ENCODE measurements around the gene LYRM9. TPM values are rescaled to one million over a fixed set of nuclear protein-coding genes. Genes with fewer than 3 reads are reported as not detected.

LYRM9 gene
- total RNA-seq, 5 donors from 2014 or later (not counting 1 experiment from before 2014, with no cell fraction given): 11.7 to 19.2 (median 14.2) TPM

DNA sequence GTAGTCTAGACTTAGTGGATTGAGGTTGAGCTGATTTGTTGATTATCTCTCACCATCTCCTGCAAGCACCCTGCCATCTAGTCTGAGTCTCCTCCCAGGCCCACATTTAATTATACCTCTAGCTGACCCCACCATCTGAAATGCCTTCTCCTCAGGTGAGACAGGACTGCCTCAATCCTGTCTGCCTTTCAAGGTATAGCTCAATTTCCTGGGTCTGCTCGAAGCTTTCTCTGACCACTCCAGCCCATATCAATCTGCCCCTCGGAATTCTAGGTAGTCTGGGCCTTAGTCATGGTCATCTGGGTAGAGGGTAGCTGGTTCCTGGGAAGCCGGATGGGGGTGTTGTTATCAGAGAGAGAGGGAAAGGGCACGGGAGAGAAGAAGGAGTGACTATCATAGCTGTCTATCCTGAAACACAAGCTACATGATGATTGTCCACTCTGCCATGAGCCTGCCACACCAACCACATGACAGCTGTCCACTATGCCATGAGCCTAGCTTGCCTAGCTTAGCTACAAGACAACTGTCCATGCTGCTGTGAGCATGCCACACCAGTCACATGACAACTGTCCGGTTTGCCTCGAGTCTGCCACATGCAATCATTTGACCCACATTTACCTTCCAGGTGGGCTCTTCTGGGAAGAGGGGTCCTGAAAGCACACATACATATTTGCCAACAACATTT is 34.4 kb downstream of the LYRM9 start:
- no peaks in the 10 kb centered on the region for H3K36me3 ChIP-seq (ENCODE audit: control insufficient read depth in 2 of 2, extremely low read depth in 1 of 2, insufficient read depth in 1 of 2, low read length in 1 of 2)
- no peak overlapping the region for H3K27ac ChIP-seq (ENCODE audit: low read length)
- no peaks in the 10 kb centered on the region for H3K9me3 Mint-ChIP-seq
- ChIA-PET POLR2A (interaction anchor here (0.5 to 0.6 kb wide), 2 partner anchors 16 to 54 kb away, joined by 3 to 4 read pairs; no protein-coding TSS in a partner anchor), CTCF (interaction anchor here in 1 of 2 donors (1.4 kb wide), 1 partner anchor 51 kb away, joined by 5 read pairs; no protein-coding TSS in a partner anchor)
- DNase-seq (no peak), ATAC-seq (replicated peaks in 1 of 4) (no peak)
- WGBS (ENCODE audit: insufficient coverage): 95% methylated on average over 2 of the region's 6 CpGs
- H3K27ac Mint-ChIP-seq: no peak overlapping the region
- H3K4me1 Mint-ChIP-seq: no peaks in the 10 kb centered on the region
- peaks cover 2 to 9% of the 10 kb centered on the region in 2 donors for H3K27me3 Mint-ChIP-seq
- no peaks in the 10 kb centered on the region for H3K4me1 ChIP-seq (ENCODE audit: control insufficient read depth in 1 of 2, extremely low read depth in 1 of 2, insufficient read depth in 2 of 2, low read length in 2 of 2)
- H3K4me3 ChIP-seq (ENCODE audit: control insufficient read depth in 1 of 2, extremely low read depth in 1 of 2, low read length in 1 of 2): no peak overlapping the region
- H3K36me3 Mint-ChIP-seq: peaks cover 2% of the 10 kb centered on the region
- no peaks in the 10 kb centered on the region for H3K27me3 ChIP-seq (replicated peaks in 1 of 2; ENCODE audit: control insufficient read depth in 2 of 2, extremely low read depth in 1 of 2, insufficient read depth in 2 of 2, low read length in 1 of 2)
- no peaks in the 10 kb centered on the region for H3K9me3 ChIP-seq
- H3K4me3 Mint-ChIP-seq: no peak overlapping the region

DNA sequence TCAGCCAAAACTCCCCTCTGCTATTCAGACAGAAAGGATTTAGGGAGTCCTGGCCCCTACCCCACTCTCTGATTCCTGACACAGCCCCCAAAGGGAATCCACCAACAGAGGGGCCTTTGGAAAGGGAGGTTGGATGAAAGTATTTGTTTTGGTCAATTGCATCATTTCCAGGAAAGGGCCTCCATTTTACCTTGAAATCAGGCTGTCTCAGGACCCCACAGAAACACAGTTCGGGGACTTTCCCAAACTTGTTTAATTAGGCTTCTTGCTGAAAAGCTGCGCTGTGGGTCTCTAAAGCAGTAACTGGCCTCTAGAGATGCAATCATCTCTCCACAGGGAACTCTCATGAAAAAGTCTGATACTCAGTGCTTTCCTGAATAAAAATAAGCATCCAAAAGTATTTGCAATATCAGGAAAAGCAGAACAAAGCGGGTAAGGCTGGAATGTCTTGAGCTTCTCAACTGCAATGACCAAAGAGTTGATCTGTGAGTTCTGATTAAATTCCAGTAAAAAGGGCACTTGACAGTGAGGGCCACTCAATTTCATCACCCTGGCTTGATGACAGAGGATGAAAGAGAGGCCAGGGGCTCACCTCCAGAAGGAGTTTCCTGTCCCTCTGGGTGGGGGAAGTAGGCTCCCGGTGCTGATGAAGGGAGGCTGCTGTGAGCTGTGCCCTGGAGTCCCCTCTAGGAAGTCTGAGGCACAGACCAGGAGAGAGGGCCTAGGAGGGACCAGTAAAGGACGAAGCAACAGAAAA is 36.3 kb downstream of the LYRM9 start:
- H3K9me3 Mint-ChIP-seq: no peaks in the 10 kb centered on the region
- H3K36me3 Mint-ChIP-seq: peaks cover 2% of the 10 kb centered on the region
- H3K4me3 ChIP-seq (ENCODE audit: control insufficient read depth in 1 of 2, extremely low read depth in 1 of 2, low read length in 1 of 2): no peak overlapping the region
- no peaks in the 10 kb centered on the region for H3K4me1 Mint-ChIP-seq
- ChIA-PET CTCF (interaction anchor here (0.6 to 1.4 kb wide), 2 partner anchors 49 to 170 kb away, joined by 3 to 5 read pairs; no protein-coding TSS in a partner anchor), POLR2A (no interaction called here)
- H3K9me3 ChIP-seq: no peaks in the 10 kb centered on the region
- no peak for ATAC-seq (replicated peaks in 1 of 4)
- peaks cover 0 to 6% of the 10 kb centered on the region in 2 experiments for H3K27me3 ChIP-seq (replicated peaks in 1 of 2; ENCODE audit: control insufficient read depth in 2 of 2, extremely low read depth in 1 of 2, insufficient read depth in 2 of 2, low read length in 1 of 2)
- no peak for DNase-seq
- H3K27me3 Mint-ChIP-seq: peaks cover 2 to 9% of the 10 kb centered on the region in 2 donors
- no peaks in the 10 kb centered on the region for H3K36me3 ChIP-seq (ENCODE audit: control insufficient read depth in 2 of 2, extremely low read depth in 1 of 2, insufficient read depth in 1 of 2, low read length in 1 of 2)
- no peak overlapping the region for H3K4me3 Mint-ChIP-seq
- WGBS (ENCODE audit: insufficient coverage): 77% methylated on average over 4 of the region's 5 CpGs
- no peak overlapping the region for H3K27ac ChIP-seq (ENCODE audit: low read length)
- H3K27ac Mint-ChIP-seq: no peak overlapping the region
- no peaks in the 10 kb centered on the region for H3K4me1 ChIP-seq (ENCODE audit: control insufficient read depth in 1 of 2, extremely low read depth in 1 of 2, insufficient read depth in 2 of 2, low read length in 2 of 2)

DNA sequence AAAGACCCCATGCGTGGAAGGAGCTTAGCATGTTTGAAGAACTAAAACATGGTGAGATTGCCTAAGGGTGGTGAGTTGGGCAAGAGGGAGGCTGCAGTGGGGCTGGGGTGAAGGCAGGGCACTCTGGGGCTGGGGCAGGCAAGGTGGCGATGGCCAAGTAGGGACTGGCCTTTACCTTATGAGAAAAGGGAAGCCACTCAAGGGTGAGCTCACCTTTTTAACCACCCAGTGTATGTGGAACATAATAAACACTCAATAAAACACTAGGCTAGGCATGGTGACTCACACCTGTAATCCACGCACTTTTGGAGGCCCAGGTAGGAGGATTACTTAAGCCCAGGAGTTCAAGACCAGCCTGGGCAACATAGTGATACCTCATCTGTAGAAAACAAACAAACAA is 37.7 kb downstream of the LYRM9 start:
- DNase-seq (no peak), ATAC-seq (replicated peaks in 1 of 4) (no peak)
- peaks cover 2 to 7% of the 10 kb centered on the region in 2 donors for H3K27me3 Mint-ChIP-seq
- H3K9me3 Mint-ChIP-seq: no peaks in the 10 kb centered on the region
- H3K4me3 Mint-ChIP-seq: no peak overlapping the region
- H3K36me3 Mint-ChIP-seq: peaks cover 2% of the 10 kb centered on the region
- Histone ChIP-seq H3K36me3 (ENCODE audit: control insufficient read depth in 2 of 2, extremely low read depth in 1 of 2, insufficient read depth in 1 of 2, low read length in 1 of 2) (no peaks in the 10 kb centered on the region), H3K4me3 (ENCODE audit: control insufficient read depth in 1 of 2, extremely low read depth in 1 of 2, low read length in 1 of 2) (no peak overlapping the region), H3K9me3 (no peaks in the 10 kb centered on the region), H3K4me1 (ENCODE audit: control insufficient read depth in 1 of 2, extremely low read depth in 1 of 2, insufficient read depth in 2 of 2, low read length in 2 of 2) (no peaks in the 10 kb centered on the region), H3K27ac (ENCODE audit: low read length) (no peak overlapping the region), H3K27me3 (replicated peaks in 1 of 2; ENCODE audit: control insufficient read depth in 2 of 2, extremely low read depth in 1 of 2, insufficient read depth in 2 of 2, low read length in 1 of 2) (peaks cover 0 to 6% of the 10 kb centered on the region in 2 experiments)
- CTCF ChIA-PET: no interaction called here
- WGBS (ENCODE audit: insufficient coverage): 50% methylated on average over 1 of the region's 3 CpGs
- POLR2A ChIA-PET: no interaction called here
- H3K27ac Mint-ChIP-seq: no peak overlapping the region
- H3K4me1 Mint-ChIP-seq: no peaks in the 10 kb centered on the region

DNA sequence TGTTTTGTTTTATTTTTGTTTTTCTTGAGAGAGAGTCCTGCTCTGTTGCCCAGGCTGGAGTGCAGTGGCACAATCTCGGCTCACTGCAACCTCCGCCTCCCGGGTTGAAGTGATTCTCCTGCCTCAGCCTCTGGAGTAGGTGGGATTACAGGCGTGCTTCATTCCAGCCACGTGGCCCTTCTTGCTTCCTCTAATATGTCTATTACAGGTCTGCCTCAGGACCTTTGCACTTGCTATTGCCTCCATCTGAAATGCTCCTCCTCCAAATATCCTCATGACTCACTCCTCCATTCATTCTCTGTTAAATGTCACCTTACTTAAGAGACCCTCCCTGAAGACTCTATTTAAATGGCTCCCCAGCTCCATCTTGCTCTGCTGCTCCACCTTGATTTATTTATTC is 39.0 kb downstream of the LYRM9 start:
- no peaks in the 10 kb centered on the region for H3K36me3 ChIP-seq (ENCODE audit: control insufficient read depth in 2 of 2, extremely low read depth in 1 of 2, insufficient read depth in 1 of 2, low read length in 1 of 2)
- no peak overlapping the region for H3K4me3 Mint-ChIP-seq
- ChIA-PET POLR2A (no interaction called here), CTCF (no interaction called here)
- peaks cover 0 to 5% of the 10 kb centered on the region in 2 donors for H3K27me3 Mint-ChIP-seq
- WGBS (ENCODE audit: insufficient coverage): 100% methylated on average over 3 of the region's 5 CpGs
- H3K4me1 ChIP-seq (ENCODE audit: control insufficient read depth in 1 of 2, extremely low read depth in 1 of 2, insufficient read depth in 2 of 2, low read length in 2 of 2): no peaks in the 10 kb centered on the region
- H3K4me1 Mint-ChIP-seq: no peaks in the 10 kb centered on the region
- no peak overlapping the region for H3K27ac Mint-ChIP-seq
- H3K36me3 Mint-ChIP-seq: peaks cover 2% of the 10 kb centered on the region
- no peak overlapping the region for H3K4me3 ChIP-seq (ENCODE audit: control insufficient read depth in 1 of 2, extremely low read depth in 1 of 2, low read length in 1 of 2)
- DNase-seq (no peak), ATAC-seq (replicated peaks in 1 of 4) (no peak)
- H3K27ac ChIP-seq (ENCODE audit: low read length): no peak overlapping the region
- no peaks in the 10 kb centered on the region for H3K9me3 Mint-ChIP-seq
- peaks cover 0 to 6% of the 10 kb centered on the region in 2 experiments for H3K27me3 ChIP-seq (replicated peaks in 1 of 2; ENCODE audit: control insufficient read depth in 2 of 2, extremely low read depth in 1 of 2, insufficient read depth in 2 of 2, low read length in 1 of 2)
- H3K9me3 ChIP-seq: no peaks in the 10 kb centered on the region

DNA sequence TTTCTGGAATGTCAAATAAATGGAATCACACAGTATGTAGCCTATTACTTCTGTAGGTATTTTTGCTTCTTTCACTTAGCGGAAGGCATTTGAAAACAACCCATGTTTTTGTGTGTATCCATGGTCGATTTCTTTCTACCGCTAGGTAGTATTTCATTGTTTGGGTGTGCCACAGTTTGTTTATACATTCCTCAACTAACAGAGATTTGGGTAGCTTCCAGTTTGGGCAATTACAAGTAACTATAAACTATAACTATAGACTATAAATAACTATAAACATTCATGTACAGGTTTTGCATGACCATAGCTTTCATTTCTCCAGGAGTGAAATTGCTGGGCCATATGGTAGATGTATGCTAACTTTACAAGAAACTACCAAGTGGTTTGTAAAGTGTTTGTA is 40.1 kb downstream of the LYRM9 start:
- H3K9me3 ChIP-seq: no peaks in the 10 kb centered on the region
- Mint-ChIP-seq H3K9me3 (no peaks in the 10 kb centered on the region), H3K36me3 (peaks cover 2% of the 10 kb centered on the region), H3K27ac (no peak overlapping the region), H3K4me3 (no peak overlapping the region), H3K4me1 (peaks cover 0 to 4% (median 0%) of the 10 kb centered on the region in 3 donors), H3K27me3 (peaks cover 0 to 5% of the 10 kb centered on the region in 2 donors)
- no peak for ATAC-seq (replicated peaks in 1 of 4)
- ChIA-PET POLR2A (interaction anchor here in 1 of 2 donors (0.6 kb wide), 1 partner anchor 217 kb away, joined by 6 read pairs; no protein-coding TSS in a partner anchor), CTCF (no interaction called here)
- H3K27ac ChIP-seq (ENCODE audit: low read length): no peak overlapping the region
- H3K4me3 ChIP-seq (ENCODE audit: control insufficient read depth in 1 of 2, extremely low read depth in 1 of 2, low read length in 1 of 2): no peak overlapping the region
- no peaks in the 10 kb centered on the region for H3K36me3 ChIP-seq (ENCODE audit: control insufficient read depth in 2 of 2, extremely low read depth in 1 of 2, insufficient read depth in 1 of 2, low read length in 1 of 2)
- peaks cover 0 to 6% of the 10 kb centered on the region in 2 experiments for H3K27me3 ChIP-seq (replicated peaks in 1 of 2; ENCODE audit: control insufficient read depth in 2 of 2, extremely low read depth in 1 of 2, insufficient read depth in 2 of 2, low read length in 1 of 2)
- no CpG with 5 or more reads among the region's 3 CpGs for WGBS (ENCODE audit: insufficient coverage)
- no peaks in the 10 kb centered on the region for H3K4me1 ChIP-seq (ENCODE audit: control insufficient read depth in 1 of 2, extremely low read depth in 1 of 2, insufficient read depth in 2 of 2, low read length in 2 of 2)
- DNase-seq: no peak

DNA sequence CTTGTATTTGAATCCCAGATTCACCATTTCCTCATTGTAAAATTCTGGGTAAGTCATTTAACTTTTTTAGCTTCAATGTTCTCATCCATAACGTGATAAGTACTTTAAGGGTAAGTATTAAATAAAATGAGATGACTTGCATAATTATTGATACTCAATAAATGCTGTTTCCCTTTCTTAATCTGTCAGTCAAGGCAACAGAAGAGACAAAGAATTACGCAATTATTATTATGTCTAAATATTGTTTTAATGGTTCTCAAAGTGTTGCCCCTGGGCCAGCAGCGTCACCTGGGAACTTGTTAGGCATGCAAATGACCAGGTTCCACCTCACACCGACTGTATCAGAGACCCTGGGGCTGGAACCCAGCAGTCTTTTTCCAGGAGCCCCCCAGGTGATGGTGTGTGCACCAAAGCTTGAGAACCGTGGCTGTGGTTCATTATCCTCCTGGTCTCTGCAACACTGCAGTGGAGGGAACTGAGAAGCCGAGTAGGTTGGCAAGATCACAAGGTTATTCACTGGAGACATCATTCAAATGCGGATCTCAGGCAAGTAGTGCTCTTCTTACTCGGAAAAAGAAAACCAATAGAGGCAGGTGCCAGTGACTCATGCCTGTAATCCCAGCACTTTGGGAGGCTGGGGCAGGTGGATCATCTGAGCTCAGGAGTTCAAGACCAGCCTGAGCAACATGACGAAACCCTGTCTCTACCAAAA is 43.5 kb downstream of the LYRM9 start:
- H3K36me3 Mint-ChIP-seq: no peaks in the 10 kb centered on the region
- DNase-seq: no peak
- peaks cover 21 to 22% (median 22%) of the 10 kb centered on the region in 3 donors for H3K4me1 Mint-ChIP-seq
- H3K27ac Mint-ChIP-seq: no peak overlapping the region
- no peak for ATAC-seq (replicated peaks in 1 of 4)
- Histone ChIP-seq H3K27ac (ENCODE audit: low read length) (no peak overlapping the region), H3K36me3 (ENCODE audit: control insufficient read depth in 2 of 2, extremely low read depth in 1 of 2, insufficient read depth in 1 of 2, low read length in 1 of 2) (no peaks in the 10 kb centered on the region), H3K4me1 (ENCODE audit: control insufficient read depth in 1 of 2, extremely low read depth in 1 of 2, insufficient read depth in 2 of 2, low read length in 2 of 2) (peaks cover 0 to 14% of the 10 kb centered on the region in 2 experiments), H3K9me3 (no peaks in the 10 kb centered on the region), H3K27me3 (replicated peaks in 1 of 2; ENCODE audit: control insufficient read depth in 2 of 2, extremely low read depth in 1 of 2, insufficient read depth in 2 of 2, low read length in 1 of 2) (peaks cover 0 to 6% of the 10 kb centered on the region in 2 experiments), H3K4me3 (ENCODE audit: control insufficient read depth in 1 of 2, extremely low read depth in 1 of 2, low read length in 1 of 2) (no peak overlapping the region)
- CTCF ChIA-PET: interaction anchor here in 1 of 2 donors (0.7 kb wide), 1 partner anchor 167 kb away, joined by 3 read pairs; no protein-coding TSS in a partner anchor
- H3K27me3 Mint-ChIP-seq: no peaks in the 10 kb centered on the region
- 89% methylated on average over 7 of the region's 9 CpGs for WGBS (ENCODE audit: insufficient coverage)
- H3K4me3 Mint-ChIP-seq: no peak overlapping the region
- H3K9me3 Mint-ChIP-seq: no peaks in the 10 kb centered on the region
- POLR2A ChIA-PET: no interaction called here

All from T-cell (primary cell).